Measurements from ENCODE around the gene ADISSP. TPM values are rescaled to one million over a fixed set of nuclear protein-coding genes. Genes with fewer than 3 reads are reported as not detected.
A peak's percentile ranks its signal among the peaks of the same experiment; 100 is the strongest.

ADISSP gene
- total and polyA plus RNA-seq, 10 donors: 29.4 to 55.5 (median 36.0) TPM

GRCh38 chr20:3749087-3749688 lies 18.4 kb downstream of the ADISSP start:
- Histone ChIP-seq H3K4me3 (no peak overlapping the region), H3K36me3 (peaks cover 0 to 85% (median 12%) of the 10 kb centered on the region in 6 donors), H3K4me1 (peaks cover 0 to 53% (median 38%) of the 10 kb centered on the region in 6 donors), H3K27ac (no peak overlapping the region), H3K9me3 (no peaks in the 10 kb centered on the region), H3K27me3 (replicated peaks in 1 of 7) (peaks cover 0 to 22% (median 9%) of the 10 kb centered on the region in 7 donors)
- no peak for TF ChIP-seq POLR2AphosphoS5 (IDR thresholded peaks at IDR 0.05)
- TF ChIP-seq, protein P1, sequence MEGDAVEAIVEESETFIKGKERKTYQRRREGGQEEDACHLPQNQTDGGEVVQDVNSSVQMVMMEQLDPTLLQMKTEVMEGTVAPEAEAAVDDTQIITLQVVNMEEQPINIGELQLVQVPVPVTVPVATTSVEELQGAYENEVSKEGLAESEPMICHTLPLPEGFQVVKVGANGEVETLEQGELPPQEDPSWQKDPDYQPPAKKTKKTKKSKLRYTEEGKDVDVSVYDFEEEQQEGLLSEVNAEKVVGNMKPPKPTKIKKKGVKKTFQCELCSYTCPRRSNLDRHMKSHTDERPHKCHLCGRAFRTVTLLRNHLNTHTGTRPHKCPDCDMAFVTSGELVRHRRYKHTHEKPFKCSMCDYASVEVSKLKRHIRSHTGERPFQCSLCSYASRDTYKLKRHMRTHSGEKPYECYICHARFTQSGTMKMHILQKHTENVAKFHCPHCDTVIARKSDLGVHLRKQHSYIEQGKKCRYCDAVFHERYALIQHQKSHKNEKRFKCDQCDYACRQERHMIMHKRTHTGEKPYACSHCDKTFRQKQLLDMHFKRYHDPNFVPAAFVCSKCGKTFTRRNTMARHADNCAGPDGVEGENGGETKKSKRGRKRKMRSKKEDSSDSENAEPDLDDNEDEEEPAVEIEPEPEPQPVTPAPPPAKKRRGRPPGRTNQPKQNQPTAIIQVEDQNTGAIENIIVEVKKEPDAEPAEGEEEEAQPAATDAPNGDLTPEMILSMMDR (IDR thresholded peaks at IDR 0.05 in 8 of 11, conservative IDR thresholded peaks at IDR 0.05 in 3 of 11): no peak
- TF ChIP-seq POLR2A (IDR thresholded peaks at IDR 0.05): no peak
- 87 to 92% (median 89%) methylated on average over 20 to 24 of the region's 24 CpGs for WGBS, 5 donors
- no peak for DNase-seq
- intact Hi-C loops (cut with DNase I; ENCODE audit: low total_unique reads): no loop called here

- WGBS, 5 donors: 87 to 95% (median 92%) methylated on average over 3 to 16 of the region's 16 CpGs
- H3K4me3 ChIP-seq: no peak overlapping the region
- TF ChIP-seq POLR2AphosphoS5 (IDR thresholded peaks at IDR 0.05): no peak
- TF ChIP-seq, protein P1 (IDR thresholded peaks at IDR 0.05 in 8 of 11, conservative IDR thresholded peaks at IDR 0.05 in 3 of 11): no peak
- TF ChIP-seq POLR2A (IDR thresholded peaks at IDR 0.05): no peak
- intact Hi-C loops (cut with DNase I; ENCODE audit: low total_unique reads): no loop called here
- peaks cover 0 to 43% (median 34%) of the 10 kb centered on the region in 6 donors for H3K4me1 ChIP-seq
- H3K9me3 ChIP-seq: no peaks in the 10 kb centered on the region
- peaks cover 0 to 88% (median 12%) of the 10 kb centered on the region in 6 donors for H3K36me3 ChIP-seq
- no peak for DNase-seq
- H3K27me3 ChIP-seq (replicated peaks in 1 of 7): peaks cover 0 to 22% (median 9%) of the 10 kb centered on the region in 7 donors
- no peak overlapping the region for H3K27ac ChIP-seq
Measured at GRCh38 chr20:3748073-3748472, 19.5 kb downstream of the ADISSP start.

DNA sequence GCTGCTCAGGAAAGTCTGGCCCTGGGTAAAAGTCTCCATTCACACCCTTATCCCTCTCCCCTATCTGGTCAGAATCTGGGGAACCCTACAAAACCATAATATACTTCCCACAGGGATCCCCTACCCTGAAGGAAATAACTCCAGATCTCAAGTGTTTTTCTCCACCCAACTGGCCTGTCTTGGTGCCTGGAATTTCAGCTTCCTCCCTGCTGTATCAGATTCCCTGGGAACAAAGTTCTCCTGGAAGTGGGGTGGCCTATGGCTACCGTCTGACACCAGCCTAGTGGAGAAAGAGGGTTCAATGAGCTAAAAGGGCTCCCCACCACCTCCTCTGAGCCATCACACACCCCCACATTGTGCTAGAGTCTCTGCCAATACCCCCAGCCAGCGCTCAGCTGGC lies 20.1 kb downstream of the ADISSP start:
- Histone ChIP-seq H3K27me3 (replicated peaks in 1 of 7) (peaks cover 0 to 22% (median 9%) of the 10 kb centered on the region in 7 donors), H3K9me3 (no peaks in the 10 kb centered on the region), H3K27ac (no peak overlapping the region), H3K4me3 (no peak overlapping the region), H3K36me3 (peaks cover 0 to 89% (median 12%) of the 10 kb centered on the region in 6 donors), H3K4me1 (peaks cover 0 to 37% (median 28%) of the 10 kb centered on the region in 6 donors)
- TF ChIP-seq POLR2AphosphoS5 (IDR thresholded peaks at IDR 0.05) (no peak), POLR2A (IDR thresholded peaks at IDR 0.05) (no peak)
- TF ChIP-seq, protein P1 (IDR thresholded peaks at IDR 0.05 in 8 of 11, conservative IDR thresholded peaks at IDR 0.05 in 3 of 11): no peak
- 65 to 93% (median 79%) methylated on average over 2 of the region's 2 CpGs for WGBS, 5 donors
- intact Hi-C loops (cut with DNase I; ENCODE audit: low total_unique reads): no loop called here
- DNase-seq: no peak

GRCh38 chr20:3745686-3746173 lies 21.8 kb downstream of the ADISSP start:
- peak overlapping the region in 2 of 8 donors; percentile 7 to 45 for H3K27ac ChIP-seq
- intact Hi-C loops (cut with DNase I; ENCODE audit: low total_unique reads): no loop called here
- peaks cover 0 to 85% (median 6%) of the 10 kb centered on the region in 6 donors for H3K36me3 ChIP-seq

More at GRCh38 chr20:3745686-3746173, 21.8 kb downstream of the ADISSP start:
- peak; percentile 62 for DNase-seq
- H3K4me3 ChIP-seq: peak overlapping the region in 1 of 8 donors; percentile 57
- no peaks in the 10 kb centered on the region for H3K9me3 ChIP-seq
- peaks cover 0 to 40% (median 19%) of the 10 kb centered on the region in 6 donors for H3K4me1 ChIP-seq
- 73 to 81% (median 75%) methylated on average over 10 to 11 of the region's 11 CpGs for WGBS, 5 donors
- TF ChIP-seq POLR2AphosphoS5 (IDR thresholded peaks at IDR 0.05): no peak
- TF ChIP-seq POLR2A (IDR thresholded peaks at IDR 0.05): no peak
- peaks cover 0 to 22% (median 9%) of the 10 kb centered on the region in 7 donors for H3K27me3 ChIP-seq (replicated peaks in 1 of 7)
